Fibroblast of lung (primary cell): ENCODE results near the gene OR2M3. TPM values are rescaled to one million over a fixed set of nuclear protein-coding genes. Genes with fewer than 3 reads are reported as not detected.

ENCODE experiments used
- DNase-seq, 2 donors: peaks; one replicate each; pipeline versions ENCODE4 v3.0.0 to v3.0.0-alpha.2; 2010; ENCODE audit warnings: low read depth in 2 of 2
- H2AFZ ChIP-seq: 2 replicates; pipeline ENCODE4 v1.5.1; 2012; ENCODE audit warnings: low read length, control low read depth, inconsistent platforms
- H3K27ac ChIP-seq: 2 replicates; pipeline ENCODE4 v1.5.1; 2011; ENCODE audit warnings: low read length, control low read depth; ENCODE audit not compliant: insufficient read depth
- H3K27me3 ChIP-seq: 2 replicates; pipeline ENCODE4 v1.5.1; 2011; ENCODE audit warnings: mild to moderate bottlenecking, low read length; ENCODE audit not compliant: control insufficient read depth, insufficient read depth
- H3K36me3 ChIP-seq: 2 replicates; pipeline ENCODE4 v1.5.1; 2011; ENCODE audit warnings: low read length; ENCODE audit not compliant: control insufficient read depth, insufficient read depth
- H3K4me1 ChIP-seq: 2 replicates; pipeline ENCODE4 v1.5.1; 2011; ENCODE audit warnings: low read length; ENCODE audit not compliant: control insufficient read depth, insufficient read depth; ENCODE audit errors: extremely low read depth
- H3K4me2 ChIP-seq: 2 replicates; pipeline ENCODE4 v1.5.1; 2011; ENCODE audit warnings: low read length, control low read depth; ENCODE audit not compliant: insufficient read depth; ENCODE audit errors: extremely low read depth
- H3K4me3 ChIP-seq, 4 experiments: fragments of 200-600 bp in 1 of 4; sonication (generic) in 1 of 4; replicated peaks in 1 of 4; 2 replicates each; pipeline ENCODE4 v1.5.1; 2011 to 2016; ENCODE audit warnings: low read length in 4 of 4, low read depth in 3 of 4, mild to moderate bottlenecking in 3 of 4, control low read depth in 2 of 4, inconsistent platforms in 1 of 4, mixed read lengths in 1 of 4; ENCODE audit not compliant: insufficient read depth in 1 of 4; ENCODE audit errors: control extremely low read depth in 1 of 4
- H3K79me2 ChIP-seq: 2 replicates; pipeline ENCODE4 v1.5.1; 2012; ENCODE audit warnings: mild to moderate bottlenecking, low read length, inconsistent platforms; ENCODE audit not compliant: control insufficient read depth, insufficient read depth
- H3K9ac ChIP-seq: 2 replicates; pipeline ENCODE4 v1.5.1; 2011; ENCODE audit warnings: mild to moderate bottlenecking, low read length, control low read depth; ENCODE audit not compliant: insufficient read depth
- H3K9me3 ChIP-seq: 2 replicates; pipeline ENCODE4 v1.5.1; 2012; ENCODE audit warnings: low read depth, low read length; ENCODE audit not compliant: control insufficient read depth, insufficient read depth
- H4K20me1 ChIP-seq: 2 replicates; pipeline ENCODE4 v1.5.1; 2011; ENCODE audit warnings: low read length; ENCODE audit not compliant: control insufficient read depth, insufficient read depth; ENCODE audit errors: extremely low read depth
- EZH2 ChIP-seq: IDR thresholded peaks from 2 replicates; pipeline ENCODE4 v1.5.1; 2012; ENCODE audit warnings: low read length, control low read depth, mild to moderate bottlenecking; ENCODE audit errors: missing control alignments
- polyA plus RNA-seq, 2 donors: library from polyadenylated mRNA; depleted of rRNA in 1 of 2; stranded (reverse) in 1 of 2; unstranded in 1 of 2; fragments of >200 nt; gene quantifications; 2 replicates each; pipeline ENCODE4 v1.2.1, GENCODE V29; 2011 to 2012; ENCODE audit warnings: missing spikeins in 1 of 2
- total RNA-seq: library from RNA; depleted of rRNA; stranded (reverse); fragments of >200 nt; gene quantifications from 2 replicates; pipeline ENCODE4 v1.2.1, GENCODE V29; 2014
- TF ChIP-seq, protein P1 (sequence below), 2 donors: IDR thresholded peaks in 1 of 2; conservative IDR thresholded peaks in 1 of 2; 1 replicate in 1 of 2; 2 replicates in 1 of 2; pipeline ENCODE4 v1.5.1; 2011 to 2012; ENCODE audit warnings: low read length in 2 of 2, control low read depth in 1 of 2, inconsistent platforms in 1 of 2, low read depth in 1 of 2, mild to moderate bottlenecking in 1 of 2

Gene OR2M3
- total and polyA plus RNA-seq, 2 donors (not counting 1 experiment from before 2014, with no cell fraction given), result under 0.01 TPM; not detected in 1

GRCh38 chr1:248225537-248225936 lies 28.5 kb downstream of the OR2M3 start:
- H3K9me3 ChIP-seq, result no peaks in the 10 kb centered on the region
- H3K27ac ChIP-seq, result no peak overlapping the region
- H3K27me3 ChIP-seq, result no peaks in the 10 kb centered on the region
- H3K79me2 ChIP-seq, result no peaks in the 10 kb centered on the region
- no peak overlapping the region for H3K9ac ChIP-seq
- no peak overlapping the region for H3K4me3 ChIP-seq
- TF ChIP-seq, protein P1, sequence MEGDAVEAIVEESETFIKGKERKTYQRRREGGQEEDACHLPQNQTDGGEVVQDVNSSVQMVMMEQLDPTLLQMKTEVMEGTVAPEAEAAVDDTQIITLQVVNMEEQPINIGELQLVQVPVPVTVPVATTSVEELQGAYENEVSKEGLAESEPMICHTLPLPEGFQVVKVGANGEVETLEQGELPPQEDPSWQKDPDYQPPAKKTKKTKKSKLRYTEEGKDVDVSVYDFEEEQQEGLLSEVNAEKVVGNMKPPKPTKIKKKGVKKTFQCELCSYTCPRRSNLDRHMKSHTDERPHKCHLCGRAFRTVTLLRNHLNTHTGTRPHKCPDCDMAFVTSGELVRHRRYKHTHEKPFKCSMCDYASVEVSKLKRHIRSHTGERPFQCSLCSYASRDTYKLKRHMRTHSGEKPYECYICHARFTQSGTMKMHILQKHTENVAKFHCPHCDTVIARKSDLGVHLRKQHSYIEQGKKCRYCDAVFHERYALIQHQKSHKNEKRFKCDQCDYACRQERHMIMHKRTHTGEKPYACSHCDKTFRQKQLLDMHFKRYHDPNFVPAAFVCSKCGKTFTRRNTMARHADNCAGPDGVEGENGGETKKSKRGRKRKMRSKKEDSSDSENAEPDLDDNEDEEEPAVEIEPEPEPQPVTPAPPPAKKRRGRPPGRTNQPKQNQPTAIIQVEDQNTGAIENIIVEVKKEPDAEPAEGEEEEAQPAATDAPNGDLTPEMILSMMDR (conservative IDR thresholded peaks at IDR 0.05 in 1 of 2, IDR thresholded peaks at IDR 0.05 in 1 of 2; ENCODE audit: low read depth in 1 of 2, low read length in 2 of 2), result no peak
- TF ChIP-seq EZH2, result no peak
- no peaks in the 10 kb centered on the region for H3K4me1 ChIP-seq
- H3K4me2 ChIP-seq, result no peak overlapping the region
- no peaks in the 10 kb centered on the region for H4K20me1 ChIP-seq
- no peak overlapping the region for H2AFZ ChIP-seq
- no peak for DNase-seq
- H3K36me3 ChIP-seq, result no peaks in the 10 kb centered on the region

DNA sequence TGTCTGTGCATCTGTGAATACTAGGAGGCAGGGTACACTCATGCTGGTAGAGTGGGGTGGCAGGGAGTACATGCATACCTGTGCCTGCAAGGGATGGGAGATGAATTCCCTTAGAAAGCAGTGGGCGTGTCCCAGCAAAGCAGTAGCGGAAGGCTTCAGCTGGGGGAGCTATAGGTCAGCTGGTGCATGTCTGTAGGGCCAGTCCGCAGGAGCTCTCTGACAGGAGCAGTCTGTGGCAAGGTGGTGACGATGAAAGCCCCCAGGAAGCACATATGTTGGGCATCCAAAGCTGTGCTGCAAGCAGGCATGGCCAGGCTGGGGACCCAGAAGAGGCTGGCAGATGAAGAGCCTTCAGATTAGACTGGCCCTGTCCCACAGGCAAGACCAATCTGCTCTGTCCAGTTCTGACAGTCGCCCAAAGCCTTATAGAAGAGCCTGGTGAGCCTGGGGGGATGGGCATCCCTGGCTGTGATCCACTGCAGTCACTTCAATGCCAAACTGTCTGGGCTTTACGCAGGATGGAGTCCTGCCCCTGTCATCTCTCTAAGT lies 32.4 kb downstream of the OR2M3 start:
- no peak overlapping the region for H3K9ac ChIP-seq

GRCh38 chr1:248231117-248231516 lies 34.1 kb downstream of the OR2M3 start, which contains the start of gene OR2M4:
Gene OR2M4 (plus strand): TSS chr1:248231417. CDS start chr1:248238929, 7,512 bp downstream.
- H3K9me3 ChIP-seq, result no peaks in the 10 kb centered on the region
- no peaks in the 10 kb centered on the region for H3K36me3 ChIP-seq
- TF ChIP-seq, protein P1 (conservative IDR thresholded peaks at IDR 0.05 in 1 of 2, IDR thresholded peaks at IDR 0.05 in 1 of 2; ENCODE audit: low read depth in 1 of 2, low read length in 2 of 2), result no peak
- TF ChIP-seq EZH2, result no peak
- H3K27me3 ChIP-seq, result no peaks in the 10 kb centered on the region
- no peak within 1 kb of the TSS for H3K4me2 ChIP-seq
- no peak within 1 kb of the TSS for H2AFZ ChIP-seq
- H3K4me1 ChIP-seq, result no peaks in the 10 kb centered on the region
- H4K20me1 ChIP-seq, result no peaks in the 10 kb centered on the region
- H3K9ac ChIP-seq, result no peak within 1 kb of the TSS
- H3K79me2 ChIP-seq, result no peaks in the 10 kb centered on the region
- no peak within 1 kb of the TSS for H3K27ac ChIP-seq
- no peak within 1 kb of the TSS for H3K4me3 ChIP-seq
- DNase-seq, result no peak

More for the DNA sequence above, 32.4 kb downstream of the OR2M3 start:
- no peaks in the 10 kb centered on the region for H3K9me3 ChIP-seq
- H3K79me2 ChIP-seq, result no peaks in the 10 kb centered on the region
- no peaks in the 10 kb centered on the region for H3K27me3 ChIP-seq
- no peak overlapping the region for H2AFZ ChIP-seq
- no peaks in the 10 kb centered on the region for H3K4me1 ChIP-seq
- no peaks in the 10 kb centered on the region for H4K20me1 ChIP-seq
- H3K4me3 ChIP-seq, result no peak overlapping the region
- H3K4me2 ChIP-seq, result no peak overlapping the region
- DNase-seq, result no peak
- no peak overlapping the region for H3K27ac ChIP-seq
- TF ChIP-seq, protein P1 (conservative IDR thresholded peaks at IDR 0.05 in 1 of 2, IDR thresholded peaks at IDR 0.05 in 1 of 2; ENCODE audit: low read depth in 1 of 2, low read length in 2 of 2), result no peak
- no peak for TF ChIP-seq EZH2
- no peaks in the 10 kb centered on the region for H3K36me3 ChIP-seq
